Skin of body (tissue), 2 donors: ENCODE data around the gene GRIFIN. TPM values are rescaled to one million over a fixed set of nuclear protein-coding genes. Genes with fewer than 3 reads are reported as not detected.
"Not testable (repeated sequence)": the region's sequence is repeated elsewhere in the genome, so short reads cannot be mapped to it uniquely, and the experiment has no call there.

ENCODE experiments used
- DNase-seq: peaks from one replicate; lab custom pipeline; 2025; lab: John Stamatoyannopoulos, UW
- total RNA-seq: library from RNA; depleted of rRNA; stranded (reverse); fragments of >200 nt; gene quantifications from one replicate; pipeline ENCODE4 v1.2.3, GENCODE V29; 2014

GRIFIN gene
- total RNA-seq, 1 donor from 2014 or later, result not detected

DNA sequence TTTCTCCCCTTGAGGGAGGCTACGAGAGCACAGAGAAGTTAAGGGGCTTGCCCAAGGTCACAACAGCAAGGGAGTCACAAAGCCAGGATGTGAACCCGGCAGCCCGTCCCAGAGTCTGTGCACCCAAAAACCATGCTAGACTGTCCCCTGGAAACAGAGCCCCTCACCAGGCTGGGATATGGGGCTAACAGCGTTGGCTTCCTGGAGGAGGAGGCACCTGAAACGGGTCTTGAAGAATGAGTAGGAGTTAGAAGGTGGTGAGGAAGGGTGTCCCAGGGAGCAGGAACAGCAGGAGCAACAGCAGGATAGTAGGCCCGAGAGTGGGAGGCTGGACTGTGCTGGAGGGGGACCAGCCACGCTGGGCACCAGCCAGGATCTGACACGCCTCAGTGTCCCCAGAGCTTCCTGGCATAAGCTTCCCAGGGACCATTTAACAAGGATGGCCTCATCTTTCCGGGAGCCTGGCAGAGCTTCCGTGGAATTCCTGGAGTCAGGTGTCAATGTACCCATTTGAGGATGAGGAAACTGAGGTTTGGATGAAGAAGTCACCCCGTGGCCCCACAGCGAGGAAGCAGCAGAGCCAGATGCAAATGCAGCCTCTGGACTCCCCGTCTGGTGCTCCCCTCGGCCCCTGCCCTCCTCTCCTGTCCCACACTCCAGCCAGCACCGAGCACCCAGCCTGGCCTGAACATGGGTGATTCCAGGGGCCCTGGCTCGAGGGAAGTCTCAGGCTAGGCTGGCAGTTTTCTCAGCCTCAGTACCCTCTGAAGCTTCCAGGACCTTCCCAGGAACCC is 3.3 kb upstream of the GRIFIN start:
- no peak for DNase-seq

DNA sequence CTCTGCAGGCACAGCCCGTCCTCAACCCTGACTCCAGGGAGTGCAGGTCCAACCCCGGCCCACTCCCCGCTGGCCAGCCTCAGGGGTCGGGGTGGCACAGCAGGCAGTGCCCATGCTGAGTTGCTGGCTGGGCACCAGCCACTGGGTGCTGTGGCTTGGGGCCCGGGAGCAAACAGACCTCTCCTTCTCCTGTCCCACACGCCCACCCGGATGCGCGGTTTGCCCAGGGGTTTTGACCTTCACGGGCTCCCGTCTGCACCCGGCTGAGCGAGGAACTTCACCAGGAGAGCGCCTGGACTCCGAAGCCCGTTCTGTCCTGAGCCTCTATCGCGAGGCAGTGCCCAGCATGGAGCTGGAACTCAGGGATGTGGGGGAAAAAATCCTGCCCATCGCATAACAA is 2.6 kb upstream of the GRIFIN start:
- no peak for DNase-seq

DNA sequence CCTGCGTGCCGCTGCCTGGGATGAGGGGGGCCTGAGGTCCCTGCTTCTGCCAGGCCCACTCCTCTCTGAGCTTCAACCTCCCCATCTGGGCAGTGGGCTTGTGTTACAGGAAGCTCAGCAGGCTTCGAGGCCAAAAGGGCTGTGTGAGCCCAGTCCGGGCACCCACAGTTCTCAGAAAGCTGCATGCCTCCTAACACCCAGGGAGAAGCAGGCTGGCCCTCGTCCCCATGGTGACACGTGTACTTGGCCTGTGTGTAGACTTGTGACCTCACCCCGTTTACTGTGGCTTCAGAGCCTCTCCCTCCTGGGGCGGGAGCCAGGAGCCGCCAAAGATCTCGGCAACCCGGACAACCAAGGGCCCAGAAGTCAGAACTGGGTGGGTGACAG is 2.2 kb upstream of the GRIFIN start:
- no peak for DNase-seq

DNA sequence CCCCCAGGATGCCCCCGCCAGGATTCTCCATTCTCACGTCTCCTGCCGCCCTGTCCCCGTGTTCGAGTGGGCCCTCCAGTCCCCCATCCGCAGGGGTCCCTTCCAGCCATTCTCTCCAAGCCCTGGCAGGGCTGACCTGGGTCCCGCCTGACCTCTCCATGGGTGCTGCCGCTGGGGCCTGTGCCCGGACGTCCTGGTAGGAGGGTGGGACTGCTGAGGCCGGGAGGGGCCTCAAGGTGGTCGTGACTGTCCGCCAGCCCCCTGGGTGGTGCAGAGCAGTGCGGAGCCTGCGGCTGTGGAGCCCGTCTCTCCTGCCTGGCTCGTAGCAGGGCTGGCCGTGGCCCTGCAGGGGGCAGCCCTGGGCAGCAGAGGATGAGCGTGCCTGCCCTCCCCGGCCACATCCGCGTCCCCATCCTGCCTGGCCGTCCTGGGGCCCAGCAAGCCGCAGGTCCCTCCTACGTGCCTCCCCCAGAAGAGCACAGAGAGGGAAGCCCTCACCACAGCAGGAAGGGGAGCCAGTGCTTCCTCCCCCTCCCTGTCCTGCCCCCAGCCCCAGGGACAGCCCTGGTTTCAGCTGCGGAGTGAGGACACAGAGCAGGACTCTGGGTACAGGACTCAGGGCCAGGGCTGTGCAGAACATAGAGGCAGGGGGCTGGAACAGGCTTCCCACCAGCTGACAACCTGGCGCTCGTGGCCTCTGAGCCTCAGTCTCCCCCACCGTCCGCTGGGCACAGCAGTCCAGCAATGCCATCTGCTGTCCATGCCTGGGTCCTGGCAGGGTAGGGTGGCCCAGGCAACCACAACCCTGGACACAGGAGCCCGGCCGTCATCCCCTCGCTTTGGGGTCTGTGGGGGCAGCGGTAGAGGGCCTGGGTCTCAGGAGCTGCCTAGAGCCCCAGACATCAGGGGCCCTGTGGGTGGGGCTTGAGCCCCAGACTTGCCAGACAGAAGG is 1.5 kb upstream of the GRIFIN start:
- DNase-seq, result no peak

- DNase-seq, result no peak
These were observed 713 bp upstream of the GRIFIN start for GRCh38 chr7:2476776-2477446.

- DNase-seq, result no peak
These were observed 551 bp downstream of the GRIFIN start for GRCh38 chr7:2475678-2476015.

- no peak for DNase-seq
These were observed 1.2 kb downstream of the GRIFIN start for GRCh38 chr7:2474813-2475677.

- no peak for DNase-seq
These were observed 2.0 kb downstream of the GRIFIN start for GRCh38 chr7:2474224-2474623.

GRCh38 chr7:2473496-2474180 is 2.6 kb downstream of the GRIFIN start:
- no peak for DNase-seq

GRCh38 chr7:2472739-2473138 is 3.5 kb downstream of the GRIFIN start:
- no peak for DNase-seq

- no peak for DNase-seq
These were observed 4.8 kb downstream of the GRIFIN start for GRCh38 chr7:2471396-2471795.

DNA sequence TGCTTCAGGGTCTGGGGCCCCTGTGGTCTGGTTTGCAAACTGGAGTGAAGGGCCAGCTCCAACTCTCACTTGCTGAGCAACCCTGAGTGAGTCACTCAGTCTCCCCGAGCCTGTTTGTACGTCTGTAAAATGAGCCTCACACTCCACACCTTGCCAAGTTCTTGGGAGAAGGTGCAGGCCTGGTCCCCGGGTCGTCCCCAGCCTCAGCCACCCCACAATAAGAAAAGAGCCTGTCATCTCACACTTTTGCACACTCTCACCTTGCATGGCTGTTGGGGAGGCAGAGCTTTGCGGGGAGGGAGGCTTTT is 5.2 kb downstream of the GRIFIN start:
- DNase-seq, result no peak

DNA sequence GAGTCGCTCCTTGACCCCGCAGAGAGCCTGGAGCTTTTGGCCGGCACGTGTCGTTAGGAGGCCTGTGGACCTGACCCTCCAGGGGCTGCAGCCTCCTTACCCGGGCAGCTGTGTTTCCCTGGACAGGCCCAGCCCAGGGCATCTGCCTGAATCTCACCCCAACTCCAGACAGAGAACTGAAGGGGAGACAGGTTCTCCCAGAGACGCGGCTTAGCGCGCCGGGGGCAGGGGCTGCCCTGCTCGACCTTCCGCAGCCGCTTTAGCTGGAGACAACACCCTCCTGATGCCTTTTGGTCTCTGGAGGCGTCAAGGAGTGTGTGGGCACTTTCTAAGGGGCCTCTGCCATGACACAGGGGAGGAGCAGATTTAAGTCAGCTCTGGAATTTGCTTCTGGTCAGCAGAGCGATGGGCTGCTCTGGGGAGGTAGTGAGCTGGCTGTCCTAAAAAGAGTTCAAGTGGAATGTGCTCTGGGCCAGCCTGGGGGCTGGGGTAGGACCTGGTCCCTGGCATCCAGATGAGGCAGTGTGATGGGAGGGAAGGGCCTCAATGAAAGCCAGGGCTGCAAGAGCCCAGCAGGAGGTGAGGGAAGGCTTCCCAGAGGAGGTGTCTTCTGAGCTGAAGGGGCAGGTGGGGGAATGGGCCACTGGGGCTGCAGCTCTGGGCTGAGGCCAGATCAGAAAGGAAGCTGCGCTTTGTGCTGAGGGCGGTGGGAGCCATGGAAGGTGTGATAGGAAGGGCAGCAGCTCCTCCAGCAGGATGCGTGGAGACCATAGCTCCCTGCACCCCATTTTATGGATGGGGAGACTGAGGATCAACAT is 5.8 kb downstream of the GRIFIN start:
- no peak for DNase-seq

DNA sequence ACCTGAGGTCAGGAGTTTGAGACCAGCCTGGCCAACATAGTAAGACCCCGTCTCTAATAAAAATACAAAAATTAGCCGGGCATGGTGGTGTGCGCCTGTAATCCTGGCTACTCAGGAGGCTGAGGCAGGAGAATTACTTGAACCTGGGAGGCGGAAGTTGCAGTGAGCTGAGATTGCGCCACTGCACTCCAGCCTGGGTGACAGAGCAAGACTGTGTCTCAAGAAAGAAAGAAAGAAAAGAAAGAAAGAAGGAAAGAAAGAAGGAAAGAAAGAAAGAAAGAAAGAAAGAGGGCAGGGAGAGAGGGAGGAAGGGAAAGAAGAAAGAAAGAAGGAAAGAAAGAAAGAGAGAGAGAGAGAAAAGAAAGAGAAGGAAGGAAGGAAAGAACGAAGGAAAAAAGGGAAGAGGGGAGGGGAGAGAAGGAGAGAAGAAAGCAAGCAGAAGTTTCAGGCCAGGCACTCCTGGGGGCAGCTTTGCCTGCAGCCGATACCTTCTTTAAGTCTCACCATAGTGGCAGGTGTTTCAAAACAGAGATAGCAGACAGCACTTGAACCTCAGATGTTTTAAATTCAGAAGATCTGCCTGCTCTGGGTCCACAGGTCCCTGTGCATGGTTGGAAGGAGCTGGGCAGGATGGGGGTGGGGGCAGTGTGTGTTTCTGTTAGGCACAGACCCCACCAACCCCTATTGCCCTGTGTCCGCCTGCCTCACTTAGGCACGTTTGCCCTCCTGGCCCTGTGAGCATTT is 6.6 kb downstream of the GRIFIN start:
- DNase-seq, result not testable (repeated sequence)

DNA sequence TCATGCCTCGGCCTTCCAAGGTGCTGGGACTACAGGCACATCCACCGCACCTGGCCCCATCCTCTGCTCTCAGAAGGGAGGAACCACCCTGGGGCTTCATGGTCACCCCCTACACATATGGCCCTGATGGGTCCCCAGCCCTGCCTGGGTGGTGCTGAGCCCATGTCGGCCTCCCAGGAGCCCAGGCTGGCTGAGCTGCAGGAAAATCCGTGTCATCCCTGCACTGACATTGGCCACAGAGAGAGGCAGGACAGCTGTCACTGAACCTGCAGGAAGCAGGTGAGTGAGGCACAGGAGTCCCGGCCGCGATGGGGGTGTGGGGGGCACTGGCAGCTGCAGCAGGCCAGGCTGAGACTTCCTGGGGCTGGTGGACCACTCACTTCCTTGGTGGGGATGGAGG is 8.0 kb downstream of the GRIFIN start:
- DNase-seq, result no peak

DNA sequence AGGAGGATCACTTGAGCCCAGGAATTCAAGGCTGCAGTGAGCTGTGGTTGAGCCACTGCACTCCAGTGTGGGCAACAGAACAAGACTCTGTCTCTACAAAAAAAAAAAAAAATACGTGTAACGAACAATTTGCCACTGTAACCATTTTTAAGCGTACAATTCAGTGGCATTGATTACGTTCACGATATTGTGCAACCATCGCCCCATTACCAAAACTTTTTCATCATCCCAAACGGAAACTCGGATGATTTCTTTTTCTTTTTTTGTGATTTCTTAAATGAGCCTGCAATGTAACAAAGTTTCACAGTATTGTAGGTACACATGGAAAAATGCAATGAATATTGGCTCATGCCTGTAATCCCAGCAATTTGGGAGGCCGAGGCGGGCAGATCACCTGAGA is 9.5 kb downstream of the GRIFIN start:
- no peak for DNase-seq

DNA sequence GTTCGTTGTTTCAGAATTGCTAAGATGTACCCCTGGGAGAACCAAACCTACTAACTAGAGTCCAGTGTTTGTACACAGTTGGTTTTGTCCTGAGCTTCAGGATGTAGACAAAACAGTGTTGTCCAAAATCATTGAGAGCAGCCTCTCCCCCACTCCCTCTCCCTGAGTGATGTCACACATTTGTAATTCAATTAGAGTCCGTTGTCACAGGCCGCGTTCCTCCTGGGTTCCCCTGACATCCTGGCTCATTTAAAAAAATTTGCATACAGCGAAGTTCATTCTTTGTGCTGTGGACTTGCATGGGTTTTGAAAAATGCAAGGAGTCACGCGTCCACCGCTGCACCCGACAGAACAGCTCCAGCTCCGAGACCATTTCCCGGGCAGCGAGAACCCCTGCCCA is 10.3 kb downstream of the GRIFIN start:
- no peak for DNase-seq

DNA sequence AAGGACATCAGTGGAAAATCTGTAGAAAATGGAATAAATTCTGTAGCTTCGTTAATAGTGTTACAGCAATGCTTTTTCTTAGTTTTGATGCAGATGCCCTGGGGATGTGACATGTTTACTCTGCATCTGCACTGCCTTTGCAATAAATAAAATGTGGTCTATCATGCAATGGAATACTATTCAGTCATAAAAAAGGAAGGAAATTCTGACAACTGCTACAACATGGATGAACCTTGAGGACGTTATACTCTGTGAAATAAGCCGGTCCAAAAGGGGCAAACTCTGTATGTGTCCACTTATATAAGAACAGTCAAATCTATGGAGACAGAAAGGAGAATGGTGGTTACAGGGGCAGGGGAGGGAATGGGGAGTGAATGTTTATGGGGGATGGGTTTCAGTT is 13.5 kb downstream of the GRIFIN start:
- no peak for DNase-seq
